DOHH2 (cell line): ENCODE measurements around the gene PAQR5.

Experiments used
- EZH2phosphoT487 ChIP-seq: fragments of 200-600 bp; sonication (generic); IDR thresholded peaks from 2 replicates; pipeline ENCODE4 v1.6.1; 2017; ENCODE audit warnings: borderline replicate concordance, mild to moderate bottlenecking, antibody characterized with exemption, low read length, moderate library complexity, mixed read lengths
- TF ChIP-seq, protein P1 (sequence below): fragments of 200-600 bp; sonication (generic); IDR thresholded peaks from one replicate; pipeline ENCODE4 v1.5.1; 2014; ENCODE audit warnings: antibody characterized with exemption, mild to moderate bottlenecking, low read depth, low read length; ENCODE audit not compliant: poor library complexity, severe bottlenecking

DNA sequence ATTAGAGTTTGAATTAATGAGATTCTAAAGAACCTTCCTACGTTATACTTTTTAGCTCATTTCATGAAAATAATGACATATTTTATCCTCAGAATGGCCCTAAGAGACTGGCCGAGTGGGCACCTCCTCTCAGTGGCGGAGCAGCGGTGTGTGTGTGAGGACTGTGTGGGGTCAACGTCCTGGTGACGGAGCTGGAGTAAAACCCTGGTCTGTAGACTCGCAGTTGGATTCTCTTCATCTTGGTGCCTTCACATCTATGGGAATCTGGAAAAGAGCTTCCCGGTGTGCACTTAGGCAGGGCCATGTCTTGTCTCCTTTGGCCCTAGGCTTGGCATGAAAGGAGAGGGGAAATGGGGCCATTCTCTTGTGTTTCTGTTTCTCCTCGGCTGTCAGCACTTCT, 21.4 kb upstream of the PAQR5 start:
- TF ChIP-seq, protein P1, sequence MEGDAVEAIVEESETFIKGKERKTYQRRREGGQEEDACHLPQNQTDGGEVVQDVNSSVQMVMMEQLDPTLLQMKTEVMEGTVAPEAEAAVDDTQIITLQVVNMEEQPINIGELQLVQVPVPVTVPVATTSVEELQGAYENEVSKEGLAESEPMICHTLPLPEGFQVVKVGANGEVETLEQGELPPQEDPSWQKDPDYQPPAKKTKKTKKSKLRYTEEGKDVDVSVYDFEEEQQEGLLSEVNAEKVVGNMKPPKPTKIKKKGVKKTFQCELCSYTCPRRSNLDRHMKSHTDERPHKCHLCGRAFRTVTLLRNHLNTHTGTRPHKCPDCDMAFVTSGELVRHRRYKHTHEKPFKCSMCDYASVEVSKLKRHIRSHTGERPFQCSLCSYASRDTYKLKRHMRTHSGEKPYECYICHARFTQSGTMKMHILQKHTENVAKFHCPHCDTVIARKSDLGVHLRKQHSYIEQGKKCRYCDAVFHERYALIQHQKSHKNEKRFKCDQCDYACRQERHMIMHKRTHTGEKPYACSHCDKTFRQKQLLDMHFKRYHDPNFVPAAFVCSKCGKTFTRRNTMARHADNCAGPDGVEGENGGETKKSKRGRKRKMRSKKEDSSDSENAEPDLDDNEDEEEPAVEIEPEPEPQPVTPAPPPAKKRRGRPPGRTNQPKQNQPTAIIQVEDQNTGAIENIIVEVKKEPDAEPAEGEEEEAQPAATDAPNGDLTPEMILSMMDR: no peak
- TF ChIP-seq EZH2phosphoT487: no peak
